MV-4-11 (cell line): ENCODE measurements around the gene RNF112.
A peak's percentile ranks its signal among the peaks of the same experiment; 100 is the strongest.
"Not testable (repeated sequence)": the region's sequence is repeated elsewhere in the genome, so short reads cannot be mapped to it uniquely, and the experiment has no call there.

Source experiments
- DNase-seq: peaks from one replicate; lab custom pipeline; 2025; lab: John Stamatoyannopoulos, UW

RNF112 gene

GRCh38 chr17:19447085-19447583, 36.1 kb downstream of the RNF112 start:
- DNase-seq, result peak; percentile 49

- peak; percentile 80 for DNase-seq
Measured at GRCh38 chr17:19448341-19449268, 37.6 kb downstream of the RNF112 start.

GRCh38 chr17:19449656-19450055, 38.6 kb downstream of the RNF112 start:
- no peak for DNase-seq

GRCh38 chr17:19453296-19453695, 42.3 kb downstream of the RNF112 start:
- DNase-seq, result no peak

- DNase-seq, result no peak
Measured at GRCh38 chr17:19454074-19454473, 43.0 kb downstream of the RNF112 start.

DNA sequence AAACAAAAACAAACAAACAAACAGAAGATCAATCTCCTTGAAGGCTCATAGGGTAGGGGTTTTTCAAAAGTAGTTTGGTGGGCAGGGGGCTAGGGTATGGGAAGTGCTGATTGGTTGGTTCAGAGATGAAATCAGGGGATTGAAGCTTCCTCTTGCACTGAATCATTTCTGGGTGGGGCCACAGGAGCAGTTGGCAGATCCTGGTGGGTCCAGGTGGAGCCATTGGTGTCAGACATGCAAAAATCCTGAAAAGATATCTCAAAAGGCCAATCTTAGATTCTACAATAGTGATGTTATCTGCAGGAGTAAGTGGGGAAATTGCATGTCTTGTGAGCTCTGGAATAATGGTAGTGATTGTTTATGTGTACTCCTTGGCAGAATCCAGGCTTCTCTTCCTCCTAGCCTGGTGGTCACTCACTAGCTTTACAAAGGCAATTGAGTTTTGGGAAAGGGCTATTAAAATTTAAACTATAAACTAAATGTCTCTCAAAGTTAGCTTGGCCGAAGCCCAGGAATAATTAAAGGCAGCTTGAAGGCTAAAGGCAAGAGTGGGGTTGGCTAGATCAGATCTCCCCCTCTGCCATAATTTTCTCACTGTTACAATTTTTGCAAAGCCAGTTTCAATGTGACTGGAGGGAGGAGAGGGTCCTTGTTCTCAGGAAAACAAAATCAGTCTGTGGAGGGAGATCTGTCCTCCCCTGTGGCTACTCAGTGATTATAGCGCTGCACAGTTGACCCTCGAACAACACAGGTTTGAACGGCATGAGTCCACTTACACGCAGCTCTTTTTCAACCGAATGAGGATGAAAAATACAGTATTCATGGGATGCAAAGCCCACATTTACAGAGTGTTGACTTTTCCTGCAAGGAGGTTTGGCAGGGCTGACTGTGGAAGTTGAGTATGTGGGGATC, 45.2 kb downstream of the RNF112 start:
- DNase-seq, result no peak

DNA sequence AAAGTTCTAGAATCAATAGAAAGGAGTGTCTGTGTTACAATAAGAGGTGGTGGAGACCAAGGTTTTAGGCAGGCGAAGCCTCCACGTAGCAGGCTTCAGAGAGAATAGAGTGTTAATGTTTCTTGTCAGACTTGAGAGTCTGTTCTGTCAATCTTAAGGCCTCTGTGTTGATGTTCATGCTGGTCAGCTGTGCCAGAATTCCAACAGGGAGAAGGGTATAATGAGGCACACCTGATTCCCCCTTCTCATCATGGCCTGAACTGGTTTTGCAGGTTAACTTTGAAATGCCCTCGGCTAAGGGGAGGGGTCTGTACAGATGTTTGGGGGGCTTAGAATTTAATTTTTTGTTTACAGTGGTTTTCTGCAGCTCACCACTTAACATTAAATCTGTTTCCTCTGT, 46.0 kb downstream of the RNF112 start:
- DNase-seq, result no peak

DNA sequence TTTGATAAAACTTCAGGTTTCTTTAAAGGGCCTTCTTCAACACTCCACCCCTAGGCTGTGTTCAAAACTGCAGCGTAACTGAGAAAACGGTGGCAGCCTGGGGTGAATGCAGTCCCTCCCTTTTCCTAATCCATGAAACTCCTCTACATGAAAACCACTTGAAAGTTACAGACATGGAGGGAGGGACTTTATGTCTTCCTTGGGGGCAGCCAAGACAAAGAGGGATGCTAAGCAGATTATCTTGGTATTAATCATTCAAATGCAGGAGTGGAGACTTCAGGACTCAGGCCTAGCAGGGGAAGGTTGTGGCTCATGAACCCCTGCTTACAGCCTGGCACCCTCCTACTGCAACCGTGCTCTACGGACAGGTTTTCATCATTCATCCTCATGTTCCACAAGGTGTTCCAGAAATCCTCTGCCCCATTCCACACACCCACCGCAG, 46.8 kb downstream of the RNF112 start:
- DNase-seq, result no peak

DNA sequence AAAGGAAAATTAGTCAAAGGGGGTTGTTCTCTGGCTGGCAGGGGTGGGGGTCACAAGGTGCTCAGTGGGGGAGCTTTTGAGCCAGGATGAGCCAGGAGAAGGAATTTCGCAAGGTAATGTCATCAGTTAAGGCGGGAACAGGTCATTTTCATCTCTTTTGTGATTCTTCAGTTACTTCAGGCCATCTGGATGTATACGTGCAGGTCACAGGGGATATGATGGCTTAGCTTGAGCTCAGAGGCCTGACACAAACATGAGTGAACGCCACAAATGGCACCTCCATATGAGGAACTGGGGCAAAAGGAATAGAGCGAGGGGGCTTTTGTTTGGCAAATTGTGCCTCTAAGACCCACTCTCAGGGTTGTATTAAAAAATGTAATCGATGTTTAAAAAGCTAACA, 47.4 kb downstream of the RNF112 start:
- DNase-seq, result not testable (repeated sequence)

DNA sequence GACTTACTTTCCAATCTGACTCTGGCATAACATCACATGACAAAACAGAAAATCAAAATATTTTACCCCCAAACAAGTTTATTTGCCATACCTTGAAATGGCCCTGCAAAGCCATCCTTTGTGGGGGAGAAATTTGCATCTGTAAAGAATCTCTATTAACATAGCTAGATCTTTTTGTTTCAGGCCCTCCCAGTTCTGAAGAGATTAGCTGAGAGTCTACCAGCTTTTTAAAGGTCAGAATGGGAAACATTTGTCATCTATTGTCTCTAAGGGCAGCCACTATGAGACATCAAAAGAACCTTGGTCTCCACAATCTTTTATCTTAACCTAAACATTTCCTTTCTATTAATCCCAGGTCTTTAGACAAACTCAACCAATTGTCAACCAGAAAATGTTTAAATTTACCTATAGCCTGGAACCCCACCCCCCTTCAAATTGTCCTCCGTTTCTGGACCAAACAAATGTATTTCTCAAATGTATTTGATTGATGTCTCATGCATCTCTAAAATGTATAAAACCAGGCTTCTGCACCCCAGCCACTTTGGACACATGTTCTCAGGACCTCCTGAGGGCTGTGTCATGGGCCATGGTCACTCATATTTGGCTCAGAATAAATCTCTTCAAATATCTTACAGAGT, 48.1 kb downstream of the RNF112 start:
- DNase-seq, result not testable (repeated sequence)

GRCh38 chr17:19460700-19461099, 49.7 kb downstream of the RNF112 start:
- DNase-seq, result no peak

- DNase-seq, result no peak
Measured at GRCh38 chr17:19461116-19461515, 50.1 kb downstream of the RNF112 start.

DNA sequence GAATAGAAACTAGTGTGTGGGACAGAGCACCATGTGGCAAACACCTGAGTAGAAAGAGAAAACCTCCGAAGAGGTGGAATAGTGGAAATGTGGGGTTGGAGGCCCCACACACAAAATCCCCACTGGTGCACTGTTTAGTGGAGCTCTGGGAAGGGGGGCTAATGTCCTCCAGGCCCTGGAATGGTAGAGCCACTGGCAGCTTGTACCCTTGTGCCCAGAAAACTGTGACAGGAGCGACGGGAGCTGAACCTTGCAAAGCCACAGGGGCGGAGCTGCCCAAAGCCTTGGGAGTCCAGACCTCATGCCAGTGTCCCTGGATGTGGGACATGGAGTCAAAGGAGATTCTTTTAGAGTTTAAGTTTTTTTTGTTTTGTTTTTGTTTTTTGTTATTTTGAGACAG, 50.6 kb downstream of the RNF112 start:
- no peak for DNase-seq

- not testable (repeated sequence) for DNase-seq
Measured at GRCh38 chr17:19462456-19463035, 51.5 kb downstream of the RNF112 start.

GRCh38 chr17:19464031-19465026, 53.3 kb downstream of the RNF112 start:
- DNase-seq, result no peak
